KMS-11 (cell line): Measurements from ENCODE around the gene DDX51.

Experiments
- H2AFZ ChIP-seq: fragments of 200-600 bp; sonication (generic); 2 replicates; pipeline ENCODE4 v1.6.1; 2016; ENCODE audit warnings: antibody characterized with exemption, mixed run types, low read depth
- H3K27ac ChIP-seq: fragments of 200-600 bp; sonication (generic); 2 replicates; pipeline ENCODE4 v1.6.1; 2016; ENCODE audit warnings: mild to moderate bottlenecking, mixed run types
- H3K27me3 ChIP-seq: fragments of 200-600 bp; sonication (generic); 2 replicates; pipeline ENCODE4 v1.6.1; 2017; ENCODE audit warnings: mild to moderate bottlenecking, low read depth, mixed run types, moderate library complexity; ENCODE audit not compliant: insufficient read depth
- H3K36me3 ChIP-seq: fragments of 200-600 bp; sonication (generic); 2 replicates; pipeline ENCODE4 v1.6.1; 2017; ENCODE audit warnings: mild to moderate bottlenecking, mixed run types; ENCODE audit not compliant: insufficient read depth
- H3K4me1 ChIP-seq: fragments of 200-600 bp; sonication (generic); 2 replicates; pipeline ENCODE4 v1.6.1; 2016; ENCODE audit warnings: mild to moderate bottlenecking, low read depth, mixed run types; ENCODE audit not compliant: poor library complexity, severe bottlenecking
- H3K4me2 ChIP-seq: fragments of 200-600 bp; sonication (generic); 2 replicates; pipeline ENCODE4 v1.7.0; 2016; ENCODE audit warnings: mild to moderate bottlenecking, mixed run types
- H3K4me3 ChIP-seq: fragments of 200-600 bp; sonication (generic); IDR thresholded peaks from 2 replicates; pipeline ENCODE4 v1.6.1; 2017; ENCODE audit warnings: low read depth, low read length, mixed read lengths; ENCODE audit not compliant: insufficient read depth
- H3K79me2 ChIP-seq: fragments of 200-600 bp; sonication (generic); 2 replicates; pipeline ENCODE4 v1.6.1; 2016; ENCODE audit warnings: low read depth, mixed run types; ENCODE audit not compliant: insufficient read depth
- H3K9ac ChIP-seq: fragments of 200-600 bp; sonication (generic); 2 replicates; pipeline ENCODE4 v1.6.1; 2016; ENCODE audit warnings: mild to moderate bottlenecking, mixed run types
- H4K20me1 ChIP-seq: fragments of 200-600 bp; sonication (generic); 2 replicates; pipeline ENCODE4 v1.6.1; 2016; ENCODE audit warnings: mild to moderate bottlenecking, mixed run types; ENCODE audit not compliant: insufficient read depth
- TF ChIP-seq, protein P1 (sequence below): fragments of 200-600 bp; sonication (generic); conservative IDR thresholded peaks from 2 replicates; pipeline ENCODE4 v1.6.1; 2017; ENCODE audit warnings: low read depth, mild to moderate bottlenecking, antibody characterized with exemption, low read length, moderate library complexity, mixed read lengths

Gene DDX51

GRCh38 chr12:132124766-132125425 is 19.2 kb downstream of the DDX51 start:
- no peaks in the 10 kb centered on the region for H3K27me3 ChIP-seq
- H3K4me2 ChIP-seq: no peak overlapping the region
- no peaks in the 10 kb centered on the region for H3K79me2 ChIP-seq
- H3K9ac ChIP-seq: no peak overlapping the region
- no peaks in the 10 kb centered on the region for H3K36me3 ChIP-seq
- H3K27ac ChIP-seq: no peak overlapping the region
- H2AFZ ChIP-seq: no peak overlapping the region
- H3K4me3 ChIP-seq: no peak overlapping the region
- no peaks in the 10 kb centered on the region for H3K4me1 ChIP-seq
- TF ChIP-seq, protein P1, sequence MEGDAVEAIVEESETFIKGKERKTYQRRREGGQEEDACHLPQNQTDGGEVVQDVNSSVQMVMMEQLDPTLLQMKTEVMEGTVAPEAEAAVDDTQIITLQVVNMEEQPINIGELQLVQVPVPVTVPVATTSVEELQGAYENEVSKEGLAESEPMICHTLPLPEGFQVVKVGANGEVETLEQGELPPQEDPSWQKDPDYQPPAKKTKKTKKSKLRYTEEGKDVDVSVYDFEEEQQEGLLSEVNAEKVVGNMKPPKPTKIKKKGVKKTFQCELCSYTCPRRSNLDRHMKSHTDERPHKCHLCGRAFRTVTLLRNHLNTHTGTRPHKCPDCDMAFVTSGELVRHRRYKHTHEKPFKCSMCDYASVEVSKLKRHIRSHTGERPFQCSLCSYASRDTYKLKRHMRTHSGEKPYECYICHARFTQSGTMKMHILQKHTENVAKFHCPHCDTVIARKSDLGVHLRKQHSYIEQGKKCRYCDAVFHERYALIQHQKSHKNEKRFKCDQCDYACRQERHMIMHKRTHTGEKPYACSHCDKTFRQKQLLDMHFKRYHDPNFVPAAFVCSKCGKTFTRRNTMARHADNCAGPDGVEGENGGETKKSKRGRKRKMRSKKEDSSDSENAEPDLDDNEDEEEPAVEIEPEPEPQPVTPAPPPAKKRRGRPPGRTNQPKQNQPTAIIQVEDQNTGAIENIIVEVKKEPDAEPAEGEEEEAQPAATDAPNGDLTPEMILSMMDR: no peak
- H4K20me1 ChIP-seq: no peaks in the 10 kb centered on the region

DNA sequence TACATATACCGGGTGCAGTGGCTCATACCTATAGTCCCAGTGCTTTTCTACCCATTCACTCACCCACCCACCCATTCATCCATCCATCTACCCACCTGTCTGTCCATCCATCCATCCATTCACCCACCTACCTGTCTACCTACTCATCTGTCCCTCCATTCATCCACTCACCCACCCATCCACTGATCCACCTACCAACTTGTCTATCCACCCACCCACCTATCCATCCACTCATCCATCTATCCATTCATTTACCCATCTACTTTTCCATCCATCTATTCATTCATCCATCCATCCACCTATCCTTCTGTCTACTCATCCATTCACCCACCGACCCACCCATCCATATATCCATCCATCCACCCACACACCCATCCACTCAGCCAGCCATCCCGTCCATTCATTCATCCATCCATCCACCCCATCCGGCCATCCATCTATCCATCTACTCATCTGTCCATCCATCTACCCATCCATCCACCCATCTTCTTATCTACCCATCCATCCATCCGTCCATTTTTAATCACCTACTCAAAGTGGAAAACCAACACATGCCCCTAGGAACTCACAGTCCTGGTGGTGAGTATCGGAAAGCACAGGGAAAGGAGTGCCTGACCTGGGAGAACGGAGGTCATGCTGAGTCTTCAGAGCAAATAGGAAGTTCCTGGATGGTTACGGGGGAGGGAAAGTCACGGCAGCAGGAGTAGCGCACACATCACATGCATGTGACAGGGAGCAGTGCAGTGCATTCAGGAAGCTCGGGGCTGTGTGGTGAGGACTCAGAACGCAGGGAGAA is 20.0 kb downstream of the DDX51 start:
- Histone ChIP-seq H3K36me3 (no peaks in the 10 kb centered on the region), H3K4me1 (no peaks in the 10 kb centered on the region), H3K79me2 (no peaks in the 10 kb centered on the region), H3K9ac (no peak overlapping the region), H2AFZ (no peak overlapping the region), H3K4me2 (no peak overlapping the region), H3K4me3 (no peak overlapping the region), H3K27me3 (no peaks in the 10 kb centered on the region), H3K27ac (no peak overlapping the region), H4K20me1 (no peaks in the 10 kb centered on the region)
- TF ChIP-seq, protein P1: no peak

DNA sequence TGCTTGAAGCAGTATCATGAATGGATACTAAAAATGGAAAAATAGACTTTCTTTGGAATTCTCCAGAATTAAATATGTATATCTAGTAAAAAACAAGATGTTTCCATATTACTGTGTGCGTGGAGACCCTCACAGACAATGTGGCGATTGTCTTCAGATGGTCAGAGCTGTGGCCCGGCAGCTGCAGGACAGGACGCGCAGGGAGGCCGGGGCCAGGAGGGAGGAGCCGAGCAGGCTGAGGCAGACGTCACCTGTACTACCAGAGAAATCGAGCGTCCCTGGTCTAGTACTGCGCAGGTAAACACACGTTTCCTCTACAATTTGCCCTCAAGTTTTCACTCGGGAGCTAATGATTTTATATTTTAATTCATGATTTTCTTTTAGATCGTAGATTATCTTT is 22.8 kb downstream of the DDX51 start:
- Histone ChIP-seq H3K4me2 (no peak overlapping the region), H3K4me3 (no peak overlapping the region), H3K79me2 (no peaks in the 10 kb centered on the region), H3K27me3 (no peaks in the 10 kb centered on the region), H2AFZ (no peak overlapping the region), H3K4me1 (no peaks in the 10 kb centered on the region), H3K9ac (no peak overlapping the region), H4K20me1 (no peaks in the 10 kb centered on the region), H3K36me3 (no peaks in the 10 kb centered on the region), H3K27ac (no peak overlapping the region)
- TF ChIP-seq, protein P1: no peak

GRCh38 chr12:132118876-132119275 is 25.2 kb downstream of the DDX51 start:
- Histone ChIP-seq H3K9ac (no peak overlapping the region), H2AFZ (no peak overlapping the region), H3K4me1 (no peaks in the 10 kb centered on the region), H3K4me3 (no peak overlapping the region), H3K27me3 (no peaks in the 10 kb centered on the region), H3K36me3 (no peaks in the 10 kb centered on the region), H3K27ac (no peak overlapping the region), H4K20me1 (no peaks in the 10 kb centered on the region), H3K79me2 (no peaks in the 10 kb centered on the region), H3K4me2 (no peak overlapping the region)
- TF ChIP-seq, protein P1: no peak
